ENCODE data around the gene PIK3R3. TPM values are rescaled to one million over a fixed set of nuclear protein-coding genes. Genes with fewer than 3 reads are reported as not detected.

PIK3R3 gene
- total RNA-seq, 2 experiments from 2014 or later = 0.65 to 0.83 TPM

- POLR2A ChIA-PET = no interaction called here
- Mint-ChIP-seq H3K27me3 (peaks cover 31% of the 10 kb centered on the region), H3K4me3 (no peak overlapping the region), H3K27ac (no peak overlapping the region), H3K4me1 (ENCODE audit: low read depth) (peaks cover 14% of the 10 kb centered on the region), H3K9me3 (no peaks in the 10 kb centered on the region), H3K36me3 (no peaks in the 10 kb centered on the region)
- intact Hi-C loops (cut with micrococcal nuclease) = no loop called here
- CTCF ChIA-PET = interaction anchor here (0.7 kb wide), 1 partner anchor 95 kb away, joined by 3 read pairs; no protein-coding TSS in a partner anchor
- DNase-seq = no peak
Measured at GRCh38 chr1:46128344-46128743, 4.1 kb downstream of the PIK3R3 start.

- Mint-ChIP-seq H3K36me3 (no peaks in the 10 kb centered on the region), H3K4me3 (no peak overlapping the region), H3K4me1 (ENCODE audit: low read depth) (no peaks in the 10 kb centered on the region), H3K9me3 (no peaks in the 10 kb centered on the region), H3K27ac (no peak overlapping the region), H3K27me3 (no peaks in the 10 kb centered on the region)
- ChIA-PET CTCF (no interaction called here), POLR2A (no interaction called here)
- DNase-seq = no peak
- intact Hi-C loops (cut with micrococcal nuclease) = no loop called here
Measured at GRCh38 chr1:46118856-46119255, 13.6 kb downstream of the PIK3R3 start.

DNA sequence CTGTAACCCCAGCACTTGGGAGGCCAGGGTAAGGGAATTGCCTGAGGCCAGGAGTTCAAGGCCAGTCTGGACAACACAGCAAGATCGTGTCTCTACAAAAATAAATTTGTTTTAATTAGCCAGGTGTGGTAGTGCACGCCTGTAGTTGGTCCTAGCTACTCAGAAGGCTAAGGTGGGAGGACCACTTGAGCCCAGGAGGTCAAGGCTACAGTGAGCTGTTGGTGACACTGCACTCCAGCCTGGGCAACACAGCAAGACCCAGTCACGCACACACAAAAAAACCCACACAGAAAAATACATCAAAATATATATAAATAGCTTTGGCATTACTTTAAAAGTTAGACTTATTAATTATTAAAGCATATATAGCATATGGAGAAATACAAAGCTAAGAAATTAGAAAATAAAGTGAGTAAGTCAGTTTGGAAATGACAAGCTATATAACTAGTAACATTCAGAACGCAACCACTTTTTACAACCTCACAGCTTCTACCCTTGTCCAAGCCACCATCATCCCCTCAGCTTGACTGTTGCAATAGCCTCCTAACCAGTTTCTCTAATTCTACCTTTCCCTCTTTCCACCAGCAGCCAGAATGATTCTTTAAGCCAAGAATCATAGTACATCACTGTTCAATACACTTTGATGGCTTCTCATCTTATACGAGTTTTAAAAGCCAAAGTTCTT, 14.5 kb downstream of the PIK3R3 start:
- H3K9me3 Mint-ChIP-seq = no peaks in the 10 kb centered on the region
- no peaks in the 10 kb centered on the region for H3K36me3 Mint-ChIP-seq
- ChIA-PET CTCF (interaction anchor here (1.4 kb wide), 1 partner anchor 106 kb away, joined by 4 read pairs; no protein-coding TSS in a partner anchor), POLR2A (interaction anchor here (0.7 kb wide), 2 partner anchors 65 to 280 kb away, joined by 3 read pairs; no protein-coding TSS in a partner anchor)
- no peak overlapping the region for H3K27ac Mint-ChIP-seq
- H3K27me3 Mint-ChIP-seq = no peaks in the 10 kb centered on the region
- no peak overlapping the region for H3K4me3 Mint-ChIP-seq
- intact Hi-C loops (cut with micrococcal nuclease) = no loop called here
- no peak for DNase-seq
- H3K4me1 Mint-ChIP-seq (ENCODE audit: low read depth) = no peaks in the 10 kb centered on the region

GRCh38 chr1:46114925-46115603, 17.4 kb downstream of the PIK3R3 start:
- no peak for DNase-seq
- POLR2A ChIA-PET = no interaction called here
- Mint-ChIP-seq H3K4me1 (ENCODE audit: low read depth) (no peaks in the 10 kb centered on the region), H3K27me3 (no peaks in the 10 kb centered on the region), H3K9me3 (no peaks in the 10 kb centered on the region), H3K4me3 (no peak overlapping the region), H3K36me3 (no peaks in the 10 kb centered on the region), H3K27ac (no peak overlapping the region)
- intact Hi-C loops (cut with micrococcal nuclease) = no loop called here
- CTCF ChIA-PET = interaction anchor here (1.0 kb wide), 1 partner anchor 52 kb away, joined by 3 read pairs; no protein-coding TSS in a partner anchor

- ChIA-PET POLR2A (no interaction called here), CTCF (no interaction called here)
- intact Hi-C loops (cut with micrococcal nuclease) = no loop called here
- Mint-ChIP-seq H3K4me1 (ENCODE audit: low read depth) (no peaks in the 10 kb centered on the region), H3K9me3 (no peaks in the 10 kb centered on the region), H3K36me3 (no peaks in the 10 kb centered on the region), H3K4me3 (no peak overlapping the region), H3K27ac (no peak overlapping the region), H3K27me3 (peaks cover 3% of the 10 kb centered on the region)
- no peak for DNase-seq
Measured at GRCh38 chr1:46113948-46114347, 18.5 kb downstream of the PIK3R3 start.

DNA sequence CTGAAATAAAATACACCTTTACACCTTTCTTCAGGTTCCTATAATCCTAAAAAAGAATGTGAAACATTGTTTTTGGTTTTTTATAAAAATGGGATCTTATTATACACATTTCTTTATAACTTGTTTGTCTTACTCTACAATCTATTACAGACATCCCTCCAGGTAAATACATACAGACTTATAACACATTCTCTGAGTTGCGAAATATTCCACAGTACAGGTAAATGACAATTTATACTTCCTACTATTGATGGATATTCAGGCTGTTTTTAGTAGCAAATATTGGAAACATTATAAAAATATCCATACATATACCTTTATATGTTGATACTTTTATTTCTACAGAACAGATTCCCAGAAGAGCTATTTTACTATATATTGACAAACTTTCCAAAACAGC, 20.3 kb downstream of the PIK3R3 start:
- CTCF ChIA-PET = no interaction called here
- no peak overlapping the region for H3K4me3 Mint-ChIP-seq

DNA sequence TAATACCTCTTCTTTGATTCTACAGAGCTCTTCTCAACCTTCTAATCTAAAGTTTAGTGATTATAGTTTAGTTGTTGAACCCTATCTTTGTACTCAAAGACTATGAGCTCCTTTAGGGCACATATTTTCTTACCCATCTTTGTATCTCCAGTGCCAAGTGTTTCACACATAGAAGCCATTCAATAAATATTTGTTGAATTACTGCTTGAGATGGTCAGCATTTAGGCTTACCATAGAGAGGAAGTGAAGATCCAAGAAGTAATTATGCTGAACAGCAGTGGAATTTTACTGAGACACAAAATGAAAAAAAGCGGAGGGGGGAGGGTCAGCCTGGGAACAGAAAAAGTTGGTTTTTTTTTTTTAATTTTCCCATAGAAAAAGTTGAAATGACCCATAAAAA, 21.9 kb downstream of the PIK3R3 start:
- no peaks in the 10 kb centered on the region for H3K9me3 Mint-ChIP-seq
- no peaks in the 10 kb centered on the region for H3K36me3 Mint-ChIP-seq
- no peak overlapping the region for H3K4me3 Mint-ChIP-seq
- no peak overlapping the region for H3K27ac Mint-ChIP-seq
- ChIA-PET CTCF (interaction anchor here (1.4 kb wide), 1 partner anchor 70 kb away, joined by 3 read pairs; no protein-coding TSS in a partner anchor), POLR2A (no interaction called here)
- intact Hi-C loops (cut with micrococcal nuclease) = no loop called here
- no peak for DNase-seq
- H3K4me1 Mint-ChIP-seq (ENCODE audit: low read depth) = no peaks in the 10 kb centered on the region
- H3K27me3 Mint-ChIP-seq = peaks cover 3% of the 10 kb centered on the region

More for the DNA sequence above, 20.3 kb downstream of the PIK3R3 start:
- no peak for DNase-seq
- intact Hi-C loops (cut with micrococcal nuclease) = no loop called here
- no peaks in the 10 kb centered on the region for H3K4me1 Mint-ChIP-seq (ENCODE audit: low read depth)
- POLR2A ChIA-PET = no interaction called here
- peaks cover 3% of the 10 kb centered on the region for H3K27me3 Mint-ChIP-seq
- H3K36me3 Mint-ChIP-seq = no peaks in the 10 kb centered on the region
- no peaks in the 10 kb centered on the region for H3K9me3 Mint-ChIP-seq
- H3K27ac Mint-ChIP-seq = no peak overlapping the region

GRCh38 chr1:46102769-46103476, 29.5 kb downstream of the PIK3R3 start:
- DNase-seq = peak; percentile 16
- peaks cover 2% of the 10 kb centered on the region for H3K27me3 Mint-ChIP-seq
- CTCF ChIA-PET = no interaction called here
- intact Hi-C loops (cut with micrococcal nuclease) = no loop called here
- peaks cover 8% of the 10 kb centered on the region for H3K4me1 Mint-ChIP-seq (ENCODE audit: low read depth)
- peaks cover 12% of the 10 kb centered on the region for H3K9me3 Mint-ChIP-seq
- H3K36me3 Mint-ChIP-seq = peaks cover 4% of the 10 kb centered on the region
- no peak overlapping the region for H3K27ac Mint-ChIP-seq
- POLR2A ChIA-PET = no interaction called here
- no peak overlapping the region for H3K4me3 Mint-ChIP-seq

- POLR2A ChIA-PET = no interaction called here
- Mint-ChIP-seq H3K4me1 (ENCODE audit: low read depth) (peaks cover 16% of the 10 kb centered on the region), H3K27me3 (peaks cover 3% of the 10 kb centered on the region), H3K27ac (no peak overlapping the region), H3K9me3 (peaks cover 12% of the 10 kb centered on the region), H3K4me3 (no peak overlapping the region), H3K36me3 (peaks cover 4% of the 10 kb centered on the region)
- CTCF ChIA-PET = no interaction called here
- intact Hi-C loops (cut with micrococcal nuclease) = loop anchor here (2.0 kb wide), 1 partner anchor 36 kb away; no protein-coding TSS in a partner anchor
- DNase-seq = no peak
Measured at GRCh38 chr1:46099215-46099614, 33.2 kb downstream of the PIK3R3 start.

GRCh38 chr1:46098027-46098712, 34.3 kb downstream of the PIK3R3 start:
- Mint-ChIP-seq H3K36me3 (peaks cover 4% of the 10 kb centered on the region), H3K27me3 (peaks cover 3% of the 10 kb centered on the region), H3K4me3 (no peak overlapping the region), H3K27ac (no peak overlapping the region), H3K9me3 (peaks cover 12% of the 10 kb centered on the region), H3K4me1 (ENCODE audit: low read depth) (peaks cover 15% of the 10 kb centered on the region)
- CTCF ChIA-PET = no interaction called here
- intact Hi-C loops (cut with micrococcal nuclease) = loop anchor here (2.0 kb wide), 1 partner anchor 35 kb away; no protein-coding TSS in a partner anchor
- POLR2A ChIA-PET = no interaction called here
- DNase-seq = no peak

- intact Hi-C loops (cut with micrococcal nuclease) = no loop called here
- Mint-ChIP-seq H3K36me3 (peaks cover 4% of the 10 kb centered on the region), H3K27me3 (peaks cover 8% of the 10 kb centered on the region), H3K4me3 (no peak overlapping the region), H3K9me3 (peaks cover 12% of the 10 kb centered on the region), H3K4me1 (ENCODE audit: low read depth) (peaks cover 13% of the 10 kb centered on the region), H3K27ac (no peak overlapping the region)
- ChIA-PET CTCF (no interaction called here), POLR2A (no interaction called here)
- no peak for DNase-seq
Measured at GRCh38 chr1:46097149-46097472, 35.3 kb downstream of the PIK3R3 start.
